SK-N-SH (cell line): ENCODE measurements around the gene SNPH. TPM values are rescaled to one million over a fixed set of nuclear protein-coding genes. Genes with fewer than 3 reads are reported as not detected.

ENCODE experiments used
- CTCF ChIA-PET: fragments of 300-600, 350-600 bp; formaldehyde crosslinking; extraction: SDS; loops from one replicate; lab custom pipeline; 2021; lab: Yijun Ruan, JAX
- POLR2A ChIA-PET: fragments of 350-600 bp; sonication (Branson Sonifier 250); formaldehyde crosslinking; extraction: SDS; loops from one replicate; lab custom pipeline; 2020; ENCODE audit warnings: antibody characterized with exemption, inconsistent platforms; lab: Yijun Ruan, JAX
- DNase-seq: peaks from one replicate; pipeline ENCODE4 v3.0.0; 2012
- H2AFZ ChIP-seq: fragments of 200-600 bp; sonication (generic); 2 replicates; pipeline ENCODE4 v1.8.1; 2016; ENCODE audit warnings: antibody characterized with exemption, mild to moderate bottlenecking, low read depth
- H3F3A ChIP-seq: fragments of 200-600 bp; sonication (generic); replicated peaks from 2 replicates; pipeline ENCODE3; 2016; ENCODE audit warnings: antibody characterized with exemption, mild to moderate bottlenecking; ENCODE audit not compliant: insufficient read depth
- H3K27ac ChIP-seq, 2 experiments: fragments of 200-500 bp in 1 of 2; fragments of 200-600 bp in 1 of 2; sonication (Bioruptor generic) in 1 of 2; sonication (generic), shearing (Covaris generic) in 1 of 2; 2 replicates each; pipeline versions ENCODE4 v1.5.1 to v1.6.1; 2014 to 2016; ENCODE audit warnings: low read depth in 2 of 2, inconsistent platforms in 1 of 2, low read length in 1 of 2, mild to moderate bottlenecking in 1 of 2, mixed read lengths in 1 of 2
- H3K27me3 ChIP-seq: fragments of 200-600 bp; sonication (generic), shearing (Covaris generic); 2 replicates; pipeline ENCODE4 v1.6.1; 2016; ENCODE audit warnings: mixed run types; ENCODE audit not compliant: insufficient read depth
- H3K36me3 ChIP-seq, 2 experiments: fragments of 200-500 bp in 1 of 2; fragments of 200-600 bp in 1 of 2; sonication (Bioruptor generic) in 1 of 2; sonication (generic) in 1 of 2; replicated peaks in 1 of 2; 2 replicates each; pipeline versions ENCODE3 to v1.5.1; 2014 to 2016; ENCODE audit warnings: low read length in 1 of 2, mild to moderate bottlenecking in 1 of 2; ENCODE audit not compliant: insufficient read depth in 2 of 2, control insufficient read depth in 1 of 2
- H3K4me1 ChIP-seq, 2 experiments: fragments of 200-500 bp in 1 of 2; fragments of 200-600 bp in 1 of 2; sonication (Bioruptor generic) in 1 of 2; sonication (generic), shearing (Covaris generic) in 1 of 2; 2 replicates each; pipeline versions ENCODE4 v1.5.1 to v1.6.1; 2014 to 2016; ENCODE audit warnings: low read depth in 1 of 2, low read length in 1 of 2, mixed run types in 1 of 2; ENCODE audit not compliant: insufficient read depth in 2 of 2, control insufficient read depth in 1 of 2
- H3K4me2 ChIP-seq: fragments of 200-600 bp; sonication (generic), shearing (Covaris generic); 2 replicates; pipeline ENCODE4 v1.6.1; 2017; ENCODE audit warnings: mixed run types
- H3K4me3 ChIP-seq, 2 experiments: fragments of 200-500 bp in 1 of 2; fragments of 200-600 bp in 1 of 2; sonication (Bioruptor generic) in 1 of 2; sonication (generic), shearing (Covaris generic) in 1 of 2; 2 replicates each; pipeline versions ENCODE4 v1.5.1 to v1.8.1; 2014 to 2016; ENCODE audit warnings: low read depth in 2 of 2, inconsistent platforms in 1 of 2, low read length in 1 of 2, mild to moderate bottlenecking in 1 of 2, mixed read lengths in 1 of 2, moderate library complexity in 1 of 2
- H3K79me2 ChIP-seq: fragments of 200-600 bp; sonication (generic); 2 replicates; pipeline ENCODE4 v1.8.1; 2017; ENCODE audit warnings: mild to moderate bottlenecking; ENCODE audit not compliant: insufficient read depth
- H3K9ac ChIP-seq: fragments of 200-600 bp; sonication (generic); 2 replicates; pipeline ENCODE4 v1.6.1; 2017; ENCODE audit warnings: mixed run types
- H3K9me2 ChIP-seq: fragments of 200-600 bp; sonication (generic); 2 replicates; pipeline ENCODE4 v1.6.1; 2017; ENCODE audit warnings: mixed run types
- H3K9me3 ChIP-seq: fragments of 200-600 bp; sonication (generic); 2 replicates; pipeline ENCODE4 v1.6.1; 2017; ENCODE audit warnings: mixed run types, mild to moderate bottlenecking, moderate library complexity
- H4K20me1 ChIP-seq: fragments of 200-600 bp; sonication (generic); 2 replicates; pipeline ENCODE4 v1.6.1; 2017; ENCODE audit warnings: mild to moderate bottlenecking, mixed run types; ENCODE audit not compliant: insufficient read depth
- FOSL2 ChIP-seq: IDR thresholded peaks from 2 replicates; pipeline ENCODE4 v1.4.0; 2012; ENCODE audit warnings: low read depth, mild to moderate bottlenecking, moderate library complexity, borderline replicate concordance
- FOXM1 ChIP-seq: IDR thresholded peaks from 2 replicates; pipeline ENCODE4 v1.4.0; 2012; ENCODE audit warnings: low read depth, mild to moderate bottlenecking
- GABPA ChIP-seq: IDR thresholded peaks from 2 replicates; pipeline ENCODE4 v1.4.0; 2012; ENCODE audit warnings: low read depth, mild to moderate bottlenecking
- NFIC ChIP-seq: IDR thresholded peaks from 2 replicates; pipeline ENCODE4 v1.4.0; 2012; ENCODE audit warnings: borderline replicate concordance
- RAD21 ChIP-seq: IDR thresholded peaks from 2 replicates; pipeline ENCODE4 v1.6.1; 2012; ENCODE audit warnings: mild to moderate bottlenecking, low read length
- RCOR1 ChIP-seq: fragments of 150-350 bp; IDR thresholded peaks from 2 replicates; pipeline ENCODE4 v1.6.1; 2017; ENCODE audit warnings: antibody characterized with exemption, low read length
- REST ChIP-seq: IDR thresholded peaks from 2 replicates; pipeline ENCODE4 v1.6.1; 2012; ENCODE audit warnings: mild to moderate bottlenecking, low read depth, low read length, moderate library complexity
- SIN3A ChIP-seq: IDR thresholded peaks from 2 replicates; pipeline ENCODE4 v1.6.1; 2012; ENCODE audit warnings: low read depth, mild to moderate bottlenecking, low read length, moderate library complexity, borderline replicate concordance
- SMC3 ChIP-seq: IDR thresholded peaks from 2 replicates; pipeline ENCODE4 v1.6.1; 2012; ENCODE audit warnings: low read depth, low read length, improper control_type of control experiment
- TCF12 ChIP-seq: IDR thresholded peaks from 2 replicates; pipeline ENCODE4 v1.4.0; 2012
- WGBS: methylation state at CpG from one replicate; pipeline ENCODE4 v1.1.6; 2017; ENCODE audit warnings: low lambda C conversion rate; 5-methylcytosine and 5-hydroxymethylcytosine counted together
- polyA plus RNA-seq, 3 experiments: library from polyadenylated mRNA; depleted of rRNA; stranded (reverse); fragments of >200 nt; gene quantifications; 2 replicates each; pipeline ENCODE4 v1.2.3, GENCODE V29; 2012
- TF ChIP-seq, protein P1 (sequence below): fragments of 200-600 bp; sonication (generic); IDR thresholded peaks from 2 replicates; pipeline ENCODE4 v1.6.1; 2017; ENCODE audit warnings: antibody characterized with exemption, mild to moderate bottlenecking, moderate library complexity
- TF ChIP-seq, protein P2 (sequence below): IDR thresholded peaks from 2 replicates; pipeline ENCODE4 v1.4.0; 2012; ENCODE audit warnings: low read depth, borderline replicate concordance
- TF ChIP-seq, protein P3 (sequence below): fragments of 150-350 bp; IDR thresholded peaks from 2 replicates; pipeline ENCODE4 v1.6.1; 2017; ENCODE audit warnings: antibody characterized with exemption, low read length, low read depth, borderline replicate concordance

The SNPH gene
- polyA plus RNA-seq, 1 of the 3 experiments (the other 2 are of a cell fraction): 2.5 TPM

- peaks cover 9% of the 10 kb centered on the region for H3F3A ChIP-seq
- H3K4me2 ChIP-seq: peak overlapping the region; percentile 89
- TF ChIP-seq TCF12 (no peak), RCOR1 (no peak), SMC3 (no peak), NFIC (no peak), REST (no peak), FOXM1 (no peak), GABPA (no peak), SIN3A (no peak), RAD21 (no peak), FOSL2 (no peak)
- TF ChIP-seq, protein P1, sequence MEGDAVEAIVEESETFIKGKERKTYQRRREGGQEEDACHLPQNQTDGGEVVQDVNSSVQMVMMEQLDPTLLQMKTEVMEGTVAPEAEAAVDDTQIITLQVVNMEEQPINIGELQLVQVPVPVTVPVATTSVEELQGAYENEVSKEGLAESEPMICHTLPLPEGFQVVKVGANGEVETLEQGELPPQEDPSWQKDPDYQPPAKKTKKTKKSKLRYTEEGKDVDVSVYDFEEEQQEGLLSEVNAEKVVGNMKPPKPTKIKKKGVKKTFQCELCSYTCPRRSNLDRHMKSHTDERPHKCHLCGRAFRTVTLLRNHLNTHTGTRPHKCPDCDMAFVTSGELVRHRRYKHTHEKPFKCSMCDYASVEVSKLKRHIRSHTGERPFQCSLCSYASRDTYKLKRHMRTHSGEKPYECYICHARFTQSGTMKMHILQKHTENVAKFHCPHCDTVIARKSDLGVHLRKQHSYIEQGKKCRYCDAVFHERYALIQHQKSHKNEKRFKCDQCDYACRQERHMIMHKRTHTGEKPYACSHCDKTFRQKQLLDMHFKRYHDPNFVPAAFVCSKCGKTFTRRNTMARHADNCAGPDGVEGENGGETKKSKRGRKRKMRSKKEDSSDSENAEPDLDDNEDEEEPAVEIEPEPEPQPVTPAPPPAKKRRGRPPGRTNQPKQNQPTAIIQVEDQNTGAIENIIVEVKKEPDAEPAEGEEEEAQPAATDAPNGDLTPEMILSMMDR: no peak
- TF ChIP-seq, protein P2, sequence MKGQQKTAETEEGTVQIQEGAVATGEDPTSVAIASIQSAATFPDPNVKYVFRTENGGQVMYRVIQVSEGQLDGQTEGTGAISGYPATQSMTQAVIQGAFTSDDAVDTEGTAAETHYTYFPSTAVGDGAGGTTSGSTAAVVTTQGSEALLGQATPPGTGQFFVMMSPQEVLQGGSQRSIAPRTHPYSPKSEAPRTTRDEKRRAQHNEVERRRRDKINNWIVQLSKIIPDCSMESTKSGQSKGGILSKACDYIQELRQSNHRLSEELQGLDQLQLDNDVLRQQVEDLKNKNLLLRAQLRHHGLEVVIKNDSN: no peak
- TF ChIP-seq, protein P3, sequence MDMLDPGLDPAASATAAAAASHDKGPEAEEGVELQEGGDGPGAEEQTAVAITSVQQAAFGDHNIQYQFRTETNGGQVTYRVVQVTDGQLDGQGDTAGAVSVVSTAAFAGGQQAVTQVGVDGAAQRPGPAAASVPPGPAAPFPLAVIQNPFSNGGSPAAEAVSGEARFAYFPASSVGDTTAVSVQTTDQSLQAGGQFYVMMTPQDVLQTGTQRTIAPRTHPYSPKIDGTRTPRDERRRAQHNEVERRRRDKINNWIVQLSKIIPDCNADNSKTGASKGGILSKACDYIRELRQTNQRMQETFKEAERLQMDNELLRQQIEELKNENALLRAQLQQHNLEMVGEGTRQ: no peak
- no peaks in the 10 kb centered on the region for H3K9me3 ChIP-seq
- H3K4me3 ChIP-seq: no peak overlapping the region; a peak in 1 of 4 replicates
- peaks cover 31 to 32% of the 10 kb centered on the region in 2 experiments for H3K4me1 ChIP-seq
- ChIA-PET CTCF (interaction anchor here (0.7 to 1.6 kb wide), 6 partner anchors 15 to 219 kb away, joined by 3 to 4 read pairs (median 4); partner anchors contain the start of gene NSFL1C), POLR2A (no interaction called here)
- H4K20me1 ChIP-seq: peaks cover 13% of the 10 kb centered on the region; the same call in 1 of the 2 replicates
- 97% methylated on average over 6 of the region's 7 CpGs for WGBS
- H3K9ac ChIP-seq: peak overlapping the region; percentile 15; the same call in 1 of the 2 replicates
- H2AFZ ChIP-seq: no peak overlapping the region
- DNase-seq: no peak
- peak overlapping the region in 1 of 2 experiments; percentile 98; a peak in 2 of 4 replicates for H3K27ac ChIP-seq
- H3K27me3 ChIP-seq: no peaks in the 10 kb centered on the region
- peaks cover 5% of the 10 kb centered on the region in 2 experiments for H3K36me3 ChIP-seq
- no peaks in the 10 kb centered on the region for H3K9me2 ChIP-seq
- H3K79me2 ChIP-seq: peaks cover 74% of the 10 kb centered on the region
Measured at GRCh38 chr20:1327827-1328679, 62.0 kb downstream of the SNPH start.
